Measurements from ENCODE around the gene OCIAD1. TPM values are rescaled to one million over a fixed set of nuclear protein-coding genes. Genes with fewer than 3 reads are reported as not detected.

Gene OCIAD1
- total and polyA plus RNA-seq, 8 donors: 50.9 to 113 (median 59.2) TPM

- Histone ChIP-seq H3K4me3 (no peak overlapping the region), H3K9me3 (no peaks in the 10 kb centered on the region), H3K36me3 (peaks cover 0 to 15% (median 4%) of the 10 kb centered on the region in 3 donors), H3K27ac (no peak overlapping the region), H3K27me3 (no peaks in the 10 kb centered on the region), H3K4me1 (peaks cover 0 to 7% (median 6%) of the 10 kb centered on the region in 3 donors)
- intact Hi-C loops (cut with DNase I): no loop called here
- no peak for DNase-seq
- FAIRE-seq: no peak
- no peak for TF ChIP-seq CTCF (IDR thresholded peaks at IDR 0.05)
- ATAC-seq: no peak
- 94 to 98% methylated on average over 4 of the region's 4 CpGs for WGBS, 2 donors
Observed at GRCh38 chr4:48901196-48901595, 70.3 kb downstream of the OCIAD1 start.

GRCh38 chr4:48902266-48902665 is 71.4 kb downstream of the OCIAD1 start:
- no peak for ATAC-seq
- no peak overlapping the region for H3K4me3 ChIP-seq
- H3K27me3 ChIP-seq: no peaks in the 10 kb centered on the region
- DNase-seq: no peak
- H3K27ac ChIP-seq: no peak overlapping the region
- no peak for FAIRE-seq
- TF ChIP-seq CTCF (IDR thresholded peaks at IDR 0.05): no peak
- peaks cover 0 to 7% (median 6%) of the 10 kb centered on the region in 3 donors for H3K4me1 ChIP-seq
- peaks cover 0 to 15% (median 4%) of the 10 kb centered on the region in 3 donors for H3K36me3 ChIP-seq
- intact Hi-C loops (cut with DNase I): no loop called here
- H3K9me3 ChIP-seq: no peaks in the 10 kb centered on the region

GRCh38 chr4:48904101-48904500 is 73.2 kb downstream of the OCIAD1 start:
- Histone ChIP-seq H3K27me3 (no peaks in the 10 kb centered on the region), H3K9me3 (no peaks in the 10 kb centered on the region), H3K4me3 (no peak overlapping the region), H3K27ac (no peak overlapping the region), H3K4me1 (peaks cover 0 to 7% (median 6%) of the 10 kb centered on the region in 3 donors), H3K36me3 (peaks cover 0 to 12% (median 4%) of the 10 kb centered on the region in 3 donors)
- 93 to 97% methylated on average over 4 of the region's 4 CpGs for WGBS, 2 donors
- intact Hi-C loops (cut with DNase I): no loop called here
- ATAC-seq: no peak
- no peak for TF ChIP-seq CTCF (IDR thresholded peaks at IDR 0.05)
- DNase-seq: no peak
- FAIRE-seq: no peak

GRCh38 chr4:48904541-48905142 is 73.8 kb downstream of the OCIAD1 start:
- FAIRE-seq (no peak), ATAC-seq (no peak), DNase-seq (no peak)
- intact Hi-C loops (cut with DNase I): no loop called here
- WGBS, 2 donors: 89 to 94% methylated on average over 3 of the region's 3 CpGs
- H3K27ac ChIP-seq: no peak overlapping the region
- H3K4me1 ChIP-seq: peaks cover 0 to 7% (median 6%) of the 10 kb centered on the region in 3 donors
- no peaks in the 10 kb centered on the region for H3K27me3 ChIP-seq
- peaks cover 0 to 12% (median 4%) of the 10 kb centered on the region in 3 donors for H3K36me3 ChIP-seq
- no peak for TF ChIP-seq CTCF (IDR thresholded peaks at IDR 0.05)
- no peaks in the 10 kb centered on the region for H3K9me3 ChIP-seq
- no peak overlapping the region for H3K4me3 ChIP-seq

GRCh38 chr4:48905363-48906015 is 74.6 kb downstream of the OCIAD1 start:
- intact Hi-C loops (cut with DNase I): no loop called here
- H3K36me3 ChIP-seq: peaks cover 0 to 12% (median 4%) of the 10 kb centered on the region in 3 donors
- no peaks in the 10 kb centered on the region for H3K9me3 ChIP-seq
- ATAC-seq (peak; percentile 54 to 75 (median 63)), DNase-seq (peak in 3 of 6 donors; percentile 15 to 38 (median 21)), FAIRE-seq (no peak)
- H3K27ac ChIP-seq: peak overlapping the region in 1 of 4 donors; percentile 59
- H3K4me3 ChIP-seq: peak overlapping the region in 3 of 4 donors; percentile 74 to 92 (median 86)
- peaks cover 0 to 7% (median 6%) of the 10 kb centered on the region in 3 donors for H3K4me1 ChIP-seq
- no peaks in the 10 kb centered on the region for H3K27me3 ChIP-seq
- 64 to 70% methylated on average over 9 of the region's 9 CpGs for WGBS, 2 donors
- TF ChIP-seq CTCF (IDR thresholded peaks at IDR 0.05): peak in 1 of 4 donors; percentile 9
